Endothelial cell of umbilical vein (primary cell): ENCODE measurements around the gene TSR1. TPM values are rescaled to one million over a fixed set of nuclear protein-coding genes. Genes with fewer than 3 reads are reported as not detected.
A peak's percentile ranks its signal among the peaks of the same experiment; 100 is the strongest.

Experiments
- BruUV-seq: library from RNA; stranded (reverse); fragments of 400-500 nt; replicated peaks from 2 replicates; lab custom pipeline; 2021; lab: Mats Ljungman, UMichigan
- CTCF ChIA-PET: fragments of 300-600, 350-600 bp; sonication (Branson Sonifier 250); formaldehyde crosslinking; loops from one replicate; lab custom pipeline; 2021; ENCODE audit warnings: antibody characterized with exemption, inconsistent platforms; lab: Charles Lee
- POLR2A ChIA-PET: fragments of 300-600, 350-600 bp; sonication (Branson Sonifier 250); formaldehyde crosslinking; loops from one replicate; lab custom pipeline; 2021; ENCODE audit warnings: antibody characterized with exemption, inconsistent platforms; lab: Charles Lee
- DNase-seq: peaks from one replicate; pipeline ENCODE4 v3.0.0-alpha.2; 2011; ENCODE audit warnings: low read depth, low spot score
- FAIRE-seq: peaks from 2 replicates; lab custom pipeline; 2011; peaks lifted over from hg19 to GRCh38; lab: Jason Lieb, UNC
- H2AFZ ChIP-seq: 2 replicates; pipeline ENCODE4 v1.6.0; 2012; ENCODE audit warnings: low read depth, low read length, control low read depth, inconsistent platforms
- H3K27ac ChIP-seq: 2 replicates; pipeline ENCODE4 v1.5.1; 2011; ENCODE audit warnings: low read depth, mild to moderate bottlenecking, control low read depth, low read length, moderate library complexity; ENCODE audit not compliant: insufficient read depth
- H3K27me3 ChIP-seq, 2 experiments: 2 replicates each; pipeline versions ENCODE4 v1.6.0 to v1.6.1; 2011; ENCODE audit warnings: low read length in 2 of 2, mixed read lengths in 1 of 2; ENCODE audit not compliant: control insufficient read depth in 2 of 2, insufficient read depth in 2 of 2
- H3K36me3 ChIP-seq, 2 experiments: 2 replicates in 1 of 2; 3 replicates in 1 of 2; pipeline ENCODE4 v1.5.1; 2011; ENCODE audit warnings: low read length in 2 of 2, mild to moderate bottlenecking in 1 of 2, moderate library complexity in 1 of 2; ENCODE audit not compliant: control insufficient read depth in 2 of 2, insufficient read depth in 2 of 2; ENCODE audit errors: extremely low read depth in 1 of 2
- H3K4me1 ChIP-seq: 3 replicates; pipeline ENCODE4 v1.5.1; 2011; ENCODE audit warnings: mild to moderate bottlenecking, low read length; ENCODE audit not compliant: control insufficient read depth, insufficient read depth; ENCODE audit errors: extremely low read depth
- H3K4me2 ChIP-seq: 2 replicates; pipeline ENCODE4 v1.6.1; 2011; ENCODE audit warnings: low read length, control low read depth, mixed read lengths; ENCODE audit not compliant: insufficient read depth
- H3K4me3 ChIP-seq, 3 experiments: fragments of 200-600 bp in 1 of 3; sonication (generic), shearing (Covaris generic) in 1 of 3; replicated peaks in 1 of 3; 2 replicates each; pipeline ENCODE4 v1.5.1; 2011 to 2016; ENCODE audit warnings: control low read depth in 3 of 3, low read length in 3 of 3, mild to moderate bottlenecking in 2 of 3, inconsistent platforms in 1 of 3, low read depth in 1 of 3, moderate library complexity in 1 of 3; ENCODE audit not compliant: insufficient read depth in 1 of 3
- H3K79me2 ChIP-seq: 2 replicates; pipeline ENCODE4 v1.6.0; 2012; ENCODE audit warnings: low read length, inconsistent platforms; ENCODE audit not compliant: control insufficient read depth, insufficient read depth
- H3K9ac ChIP-seq: replicated peaks from 2 replicates; pipeline ENCODE3; 2011; ENCODE audit warnings: low read length, control low read depth; ENCODE audit not compliant: insufficient read depth; ENCODE audit errors: extremely low read depth
- H3K9me1 ChIP-seq: replicated peaks from 3 replicates; pipeline ENCODE4 v1.6.0; 2011; ENCODE audit warnings: mild to moderate bottlenecking, low read length; ENCODE audit not compliant: control insufficient read depth, insufficient read depth; ENCODE audit errors: extremely low read depth
- H3K9me3 ChIP-seq: replicated peaks from 2 replicates; pipeline ENCODE4 v1.5.1; 2012; ENCODE audit warnings: low read length, inconsistent platforms; ENCODE audit not compliant: control insufficient read depth, insufficient read depth
- H4K20me1 ChIP-seq: replicated peaks from 2 replicates; pipeline ENCODE3; 2011; ENCODE audit warnings: mild to moderate bottlenecking, low read length; ENCODE audit not compliant: control insufficient read depth, insufficient read depth; ENCODE audit errors: extremely low read depth
- EZH2 ChIP-seq: IDR thresholded peaks from 2 replicates; pipeline ENCODE4 v1.6.1; 2012; ENCODE audit warnings: borderline replicate concordance, low read depth, mild to moderate bottlenecking, moderate library complexity, low read length, inconsistent platforms; ENCODE audit not compliant: severe bottlenecking
- FOS ChIP-seq: IDR thresholded peaks from 2 replicates; pipeline ENCODE4 v1.6.1; 2011; ENCODE audit warnings: mild to moderate bottlenecking, low read length, moderate library complexity, borderline replicate concordance; ENCODE audit not compliant: insufficient read depth
- JUN ChIP-seq: IDR thresholded peaks from 2 replicates; pipeline ENCODE4 v1.6.1; 2011; ENCODE audit warnings: borderline replicate concordance, low read depth; ENCODE audit not compliant: insufficient read length, insufficient read depth
- MAX ChIP-seq: IDR thresholded peaks from 2 replicates; pipeline ENCODE4 v1.6.1; 2011; ENCODE audit not compliant: insufficient read depth, insufficient read length
- MYC ChIP-seq: IDR thresholded peaks from one replicate; pipeline ENCODE4 v1.6.1; 2011; ENCODE audit warnings: mild to moderate bottlenecking, low read depth, low read length
- POLR2A ChIP-seq: IDR thresholded peaks from 2 replicates; pipeline ENCODE4 v1.6.1; 2012; ENCODE audit warnings: low read depth, mild to moderate bottlenecking, control low read depth, low read length
- POLR2AphosphoS5 ChIP-seq: IDR thresholded peaks from 2 replicates; pipeline ENCODE4 v1.6.1; 2012; ENCODE audit warnings: low read depth, mild to moderate bottlenecking, control low read depth, low read length, moderate library complexity; ENCODE audit not compliant: insufficient read depth
- dilution Hi-C: fragments of 300-500 bp; cut with MboI; formaldehyde crosslinking; loops from one replicate; pipeline ENCODE4 v1.15.0; 2019; ENCODE audit warnings: low sequenced_read_pairs; ENCODE audit not compliant: extremely low pct_ligation_motif_present
- intact Hi-C: fragments of 100-400 bp; cut with micrococcal nuclease; formaldehyde crosslinking; loops from one replicate; pipeline ENCODE4 v1.10.0; 2022
- polyA plus RNA-seq, 4 experiments: library from polyadenylated mRNA; depleted of rRNA in 3 of 4; stranded (reverse) in 3 of 4; unstranded in 1 of 4; fragments of >200 nt; gene quantifications; 2 replicates each; pipeline versions ENCODE4 v1.2.1 to v1.2.3, GENCODE V29; 2011 to 2012; ENCODE audit warnings: missing spikeins in 1 of 4
- total RNA-seq: library from RNA; stranded (reverse); gene quantifications from 2 replicates; pipeline ENCODE4 v1.2.3, GENCODE V29; 2021
- TF ChIP-seq, protein P1 (sequence below), 2 donors: IDR thresholded peaks; 1 replicate in 1 of 2; 2 replicates in 1 of 2; pipeline ENCODE4 v1.5.1; 2011; ENCODE audit warnings: low read length in 2 of 2, mild to moderate bottlenecking in 2 of 2, moderate library complexity in 2 of 2, control low read depth in 1 of 2, inconsistent platforms in 1 of 2, low read depth in 1 of 2; ENCODE audit not compliant: insufficient read depth in 1 of 2; ENCODE audit errors: extremely low read depth in 1 of 2

TSR1 gene
- total and polyA plus RNA-seq, 2 donors (not counting 3 experiments of a cell fraction or from before 2014, with no cell fraction given), result 6.2 to 39.9 TPM

- intact Hi-C loops, result loop anchor here (1.0 to 10.0 kb wide), 5 partner anchors 22 to 622 kb away; partner anchors contain the start of genes MNT, SMG6, SRR and TLCD2
- H3K4me1 ChIP-seq, result peaks cover 16% of the 10 kb centered on the region
- no TSS peak for BruUV-seq
- peak within 1 kb of the TSS; percentile 36 to 85 (median 72) for H3K4me3 ChIP-seq
- peaks cover 31% of the 10 kb centered on the region for H3K79me2 ChIP-seq
- H4K20me1 ChIP-seq, result no peaks in the 10 kb centered on the region
- H3K4me2 ChIP-seq, result peak within 1 kb of the TSS; percentile 76
- no peaks in the 10 kb centered on the region for H3K9me1 ChIP-seq
- peak within 1 kb of the TSS; percentile 83 for H2AFZ ChIP-seq
- dilution Hi-C loops, result no loop called here
- H3K9ac ChIP-seq, result peak within 1 kb of the TSS; percentile 67
- no peaks in the 10 kb centered on the region for H3K9me3 ChIP-seq
- FAIRE-seq (peak; percentile 52), DNase-seq (peak; percentile 57)
- H3K27me3 ChIP-seq, result no peaks in the 10 kb centered on the region
- peaks cover 9 to 11% of the 10 kb centered on the region in 2 experiments for H3K36me3 ChIP-seq
- ChIA-PET CTCF (interaction anchor here (0.7 to 5.4 kb wide), 10 partner anchors 16 to 428 kb away, joined by 3 to 42 read pairs (median 4); partner anchors contain the start of gene HIC1), POLR2A (interaction anchor here (0.9 to 1.5 kb wide), 3 partner anchors 8 to 65 kb away, joined by 3 to 5 read pairs (median 4); no protein-coding TSS in a partner anchor)
- no peak for TF ChIP-seq FOS
- H3K27ac ChIP-seq, result peak within 1 kb of the TSS; percentile 29
These were observed 741 bp upstream of the TSR1 start, which contains the start of gene SGSM2 for GRCh38 chr17:2336852-2337543. Gene SGSM2, plus strand, starts transcription at chr17:2337501. Its CDS starts 188 bp downstream, at chr17:2337689.

DNA sequence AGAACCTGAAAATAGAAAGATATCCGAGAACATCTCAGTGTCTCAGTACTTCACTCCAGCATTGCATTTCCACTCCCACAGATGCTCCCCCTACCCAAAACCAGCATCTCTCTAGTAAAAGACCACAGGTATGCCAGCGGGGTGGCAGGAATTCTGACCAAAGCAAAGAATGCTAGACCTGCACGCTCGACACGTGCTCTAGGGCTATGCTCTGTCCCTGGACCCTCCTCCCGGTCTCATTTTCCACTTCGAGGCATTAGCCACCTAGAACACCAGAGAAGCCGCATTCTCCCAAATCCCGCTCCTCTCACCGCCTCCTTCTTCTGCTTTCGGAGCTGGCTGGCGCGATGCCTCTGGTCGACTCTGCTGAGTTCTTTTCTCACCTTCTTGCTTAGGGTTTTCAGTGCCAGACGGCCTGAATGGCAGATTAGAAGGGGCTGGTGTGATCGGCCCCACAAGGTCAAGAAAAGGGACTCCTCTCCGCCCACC lies 487 bp downstream of the TSR1 start:
- Histone ChIP-seq H3K27ac (peak overlapping the region; percentile 26), H3K36me3 (peaks cover 14 to 19% of the 10 kb centered on the region in 2 experiments), H2AFZ (peak overlapping the region; percentile 82), H3K79me2 (peaks cover 34% of the 10 kb centered on the region), H3K27me3 (no peaks in the 10 kb centered on the region), H3K9me1 (no peaks in the 10 kb centered on the region), H3K9me3 (no peaks in the 10 kb centered on the region), H3K4me3 (peak overlapping the region; percentile 56 to 85 (median 72)), H3K9ac (peak overlapping the region; percentile 75), H3K4me1 (peaks cover 16% of the 10 kb centered on the region), H3K4me2 (peak overlapping the region; percentile 84), H4K20me1 (no peaks in the 10 kb centered on the region)
- TF ChIP-seq, protein P1, sequence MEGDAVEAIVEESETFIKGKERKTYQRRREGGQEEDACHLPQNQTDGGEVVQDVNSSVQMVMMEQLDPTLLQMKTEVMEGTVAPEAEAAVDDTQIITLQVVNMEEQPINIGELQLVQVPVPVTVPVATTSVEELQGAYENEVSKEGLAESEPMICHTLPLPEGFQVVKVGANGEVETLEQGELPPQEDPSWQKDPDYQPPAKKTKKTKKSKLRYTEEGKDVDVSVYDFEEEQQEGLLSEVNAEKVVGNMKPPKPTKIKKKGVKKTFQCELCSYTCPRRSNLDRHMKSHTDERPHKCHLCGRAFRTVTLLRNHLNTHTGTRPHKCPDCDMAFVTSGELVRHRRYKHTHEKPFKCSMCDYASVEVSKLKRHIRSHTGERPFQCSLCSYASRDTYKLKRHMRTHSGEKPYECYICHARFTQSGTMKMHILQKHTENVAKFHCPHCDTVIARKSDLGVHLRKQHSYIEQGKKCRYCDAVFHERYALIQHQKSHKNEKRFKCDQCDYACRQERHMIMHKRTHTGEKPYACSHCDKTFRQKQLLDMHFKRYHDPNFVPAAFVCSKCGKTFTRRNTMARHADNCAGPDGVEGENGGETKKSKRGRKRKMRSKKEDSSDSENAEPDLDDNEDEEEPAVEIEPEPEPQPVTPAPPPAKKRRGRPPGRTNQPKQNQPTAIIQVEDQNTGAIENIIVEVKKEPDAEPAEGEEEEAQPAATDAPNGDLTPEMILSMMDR (IDR thresholded peaks at IDR 0.05; ENCODE audit: extremely low read depth in 1 of 2, insufficient read depth in 1 of 2, low read depth in 1 of 2, low read length in 2 of 2), result no peak
- TF ChIP-seq EZH2 (no peak), JUN (no peak), MAX (no peak), POLR2A (no peak), MYC (no peak), POLR2AphosphoS5 (no peak)
- DNase-seq (no peak), FAIRE-seq (no peak)
- BruUV-seq, result TSS peak; percentile 46
- ChIA-PET CTCF (interaction anchor here (0.7 to 5.4 kb wide), 8 partner anchors 17 to 281 kb away, joined by 3 to 42 read pairs (median 6); partner anchors contain the start of gene HIC1), POLR2A (interaction anchor here (0.9 to 1.5 kb wide), 3 partner anchors 9 to 66 kb away, joined by 3 to 5 read pairs (median 4); no protein-coding TSS in a partner anchor)
- intact Hi-C loops (loop anchor here (1.0 to 10.0 kb wide), 5 partner anchors 24 to 621 kb away; partner anchors contain the start of genes MNT, SMG6, SRR and TLCD2), dilution Hi-C loops (no loop called here)
